HCT116 (cell line): ENCODE measurements around the gene PLAAT2. TPM values are rescaled to one million over a fixed set of nuclear protein-coding genes. Genes with fewer than 3 reads are reported as not detected.

ENCODE experiments used
- ATAC-seq: fragments of 200-7000 bp; cut with Tn5 transposase; 2 replicates; pipeline ENCODE4 v1.9.1; 2020; ENCODE audit warnings: mild to moderate bottlenecking, moderate library complexity
- BruUV-seq: library from RNA; stranded (reverse); fragments of 400-500 nt; replicated peaks from 2 replicates; lab custom pipeline; 2021; lab: Mats Ljungman, UMichigan
- CTCF ChIA-PET: fragments of 300-600 bp; sonication (Branson Sonifier 250); formaldehyde crosslinking; loops from one replicate; lab custom pipeline; 2021; ENCODE audit warnings: antibody characterized with exemption; lab: Charles Lee
- POLR2A ChIA-PET: fragments of 300-600, 350-600 bp; sonication (Branson Sonifier 250); formaldehyde crosslinking; loops from one replicate; lab custom pipeline; 2021; ENCODE audit warnings: antibody characterized with exemption; lab: Charles Lee
- RAD21 ChIA-PET, 2 experiments: fragments of 300-600 bp; sonication (Branson Sonifier 250); formaldehyde crosslinking; loops; one replicate each; lab custom pipeline; 2023; ENCODE audit warnings: low total read pairs in 2 of 2; ENCODE audit not compliant: uncharacterized antibody in 2 of 2, unreplicated experiment in 2 of 2, low non-redundant PET in 1 of 2; lab: Charles Lee
- DNase-seq: peaks from one replicate; pipeline ENCODE4 v3.0.0-alpha.2; 2010; ENCODE audit warnings: low read depth, low spot score
- H2AFZ ChIP-seq: fragments of 200-600 bp; shearing (Covaris generic), sonication (generic); 2 replicates; pipeline ENCODE4 v1.6.1; 2017; ENCODE audit warnings: low read depth, mixed run types, mixed read lengths, antibody characterized with exemption, low read length; ENCODE audit not compliant: poor library complexity, severe bottlenecking
- H3K27ac ChIP-seq: 2 replicates; pipeline ENCODE4 v1.5.1; 2012; ENCODE audit warnings: low read depth, low read length
- H3K27me3 ChIP-seq: fragments of 200-600 bp; sonication (generic); 2 replicates; pipeline ENCODE4 v1.6.1; 2016; ENCODE audit warnings: mixed run types, low read length, mixed read lengths; ENCODE audit not compliant: insufficient read depth
- H3K36me3 ChIP-seq, 2 experiments: fragments of 200-500 bp in 1 of 2; fragments of 200-600 bp in 1 of 2; sonication (Bioruptor generic) in 1 of 2; sonication (generic) in 1 of 2; 2 replicates each; pipeline versions ENCODE4 v1.5.1 to v1.6.1; 2014 to 2016; ENCODE audit warnings: low read length in 2 of 2, inconsistent platforms in 1 of 2, mixed read lengths in 1 of 2, mixed run types in 1 of 2; ENCODE audit not compliant: insufficient read depth in 2 of 2, control insufficient read depth in 1 of 2
- H3K4me1 ChIP-seq, 2 experiments: fragments of 200-600 bp in 1 of 2; sonication (generic) in 1 of 2; 2 replicates each; pipeline versions ENCODE4 v1.5.1 to v1.6.1; 2012 to 2017; ENCODE audit warnings: low read length in 2 of 2, inconsistent platforms in 1 of 2, mild to moderate bottlenecking in 1 of 2, mixed read lengths in 1 of 2, mixed run types in 1 of 2, moderate library complexity in 1 of 2; ENCODE audit not compliant: insufficient read depth in 2 of 2, control insufficient read depth in 1 of 2
- H3K4me2 ChIP-seq: fragments of 200-600 bp; sonication (generic); 2 replicates; pipeline ENCODE4 v1.6.1; 2017; ENCODE audit warnings: mixed run types, low read length, mixed read lengths
- H3K4me3 ChIP-seq, 2 experiments: fragments of 200-600 bp in 1 of 2; sonication (generic) in 1 of 2; replicated peaks in 1 of 2; 2 replicates each; pipeline ENCODE4 v1.5.1; 2011 to 2016; ENCODE audit warnings: low read length in 2 of 2, control low read depth in 1 of 2, low read depth in 1 of 2, mild to moderate bottlenecking in 1 of 2, mixed read lengths in 1 of 2, mixed run types in 1 of 2
- H3K79me2 ChIP-seq: fragments of 200-600 bp; sonication (generic); 2 replicates; pipeline ENCODE4 v1.6.1; 2017; ENCODE audit warnings: mild to moderate bottlenecking, mixed run types, low read length, moderate library complexity, mixed read lengths; ENCODE audit not compliant: insufficient read depth
- H3K9ac ChIP-seq: fragments of 200-600 bp; sonication (generic); 2 replicates; pipeline ENCODE4 v1.6.1; 2016; ENCODE audit warnings: low read length, mixed read lengths
- H3K9me2 ChIP-seq: fragments of 200-600 bp; sonication (generic), shearing (Covaris generic); 2 replicates; pipeline ENCODE4 v1.6.1; 2017; ENCODE audit warnings: mixed run types, mild to moderate bottlenecking, moderate library complexity; ENCODE audit not compliant: insufficient read depth
- H3K9me3 ChIP-seq, 2 experiments: fragments of 200-500 bp in 1 of 2; fragments of 200-600 bp in 1 of 2; sonication (Bioruptor generic) in 1 of 2; sonication (generic) in 1 of 2; 2 replicates each; pipeline ENCODE4 v1.6.1; 2014 to 2017; ENCODE audit warnings: low read length in 2 of 2, mixed read lengths in 2 of 2, inconsistent platforms in 1 of 2, low read depth in 1 of 2, mild to moderate bottlenecking in 1 of 2, mixed run types in 1 of 2, moderate library complexity in 1 of 2; ENCODE audit not compliant: control insufficient read depth in 1 of 2, insufficient read depth in 1 of 2
- H4K20me1 ChIP-seq: fragments of 200-600 bp; sonication (generic), shearing (Covaris generic); 2 replicates; pipeline ENCODE4 v1.6.1; 2017; ENCODE audit warnings: mixed run types, mild to moderate bottlenecking, moderate library complexity; ENCODE audit not compliant: insufficient read depth
- ATF3 ChIP-seq: IDR thresholded peaks from 2 replicates; pipeline ENCODE4 v1.6.1; 2012
- CEBPB ChIP-seq: IDR thresholded peaks from 2 replicates; pipeline ENCODE4 v1.6.1; 2012; ENCODE audit warnings: low read depth
- CTCF ChIP-seq, 3 experiments: fragments of 200-600 bp in 1 of 3; sonication (generic) in 1 of 3; IDR thresholded peaks in 2 of 3; conservative IDR thresholded peaks in 1 of 3; 2 replicates each; pipeline ENCODE4 v1.5.1; 2012 to 2017; ENCODE audit warnings: low read depth in 2 of 3, low read length in 2 of 3, antibody characterized with exemption in 1 of 3, borderline replicate concordance in 1 of 3, control low read depth in 1 of 3, mild to moderate bottlenecking in 1 of 3, mixed read lengths in 1 of 3, mixed run types in 1 of 3, moderate library complexity in 1 of 3; ENCODE audit not compliant: insufficient read depth in 1 of 3
- EZH2 ChIP-seq: fragments of 200-600 bp; sonication (generic); IDR thresholded peaks from 2 replicates; pipeline ENCODE4 v1.6.1; 2017; ENCODE audit warnings: antibody characterized with exemption, mixed run types
- MAX ChIP-seq: IDR thresholded peaks from 2 replicates; pipeline ENCODE4 v1.6.1; 2012
- POLR2AphosphoS5 ChIP-seq: IDR thresholded peaks from 2 replicates; pipeline ENCODE4 v1.6.1; 2011; ENCODE audit warnings: mild to moderate bottlenecking, low read depth, low read length, moderate library complexity
- RAD21 ChIP-seq: IDR thresholded peaks from 2 replicates; pipeline ENCODE4 v1.6.1; 2012; ENCODE audit warnings: low read depth, mild to moderate bottlenecking
- ZFX ChIP-seq: fragments of 450-650 bp; IDR thresholded peaks from 2 replicates; pipeline ENCODE4 v1.6.1; 2017
- intact Hi-C: fragments of 100-400 bp; cut with micrococcal nuclease; formaldehyde crosslinking; loops from 2 replicates; pipeline ENCODE4 v1.10.0; 2022
- total RNA-seq: library from RNA; stranded (reverse); gene quantifications from one replicate; pipeline ENCODE4 v1.2.1, GENCODE V29; 2021; ENCODE audit not compliant: unreplicated experiment

The PLAAT2 gene
- total RNA-seq, 1 experiment from 2014 or later, result not detected

GRCh38 chr11:63556404-63557013 lies 6.7 kb downstream of the PLAAT2 start:
- H3K9me3 ChIP-seq, result no peaks in the 10 kb centered on the region
- CTCF ChIA-PET, result no interaction called here
- TF ChIP-seq RAD21, result no peak
- TF ChIP-seq CEBPB, result no peak
- no peak for TF ChIP-seq CTCF (IDR thresholded peaks at IDR 0.05 in 2 of 3, conservative IDR thresholded peaks at IDR 0.05 in 1 of 3; ENCODE audit: borderline replicate concordance in 1 of 3, insufficient read depth in 1 of 3, low read depth in 2 of 3, low read length in 2 of 3)
- no peak for TF ChIP-seq EZH2
- TF ChIP-seq ZFX, result no peak
- no peak for TF ChIP-seq ATF3
- TF ChIP-seq POLR2AphosphoS5, result no peak
- no peak for TF ChIP-seq MAX
- POLR2A ChIA-PET, result no interaction called here
- DNase-seq, result no peak
- no peaks in the 10 kb centered on the region for H3K27me3 ChIP-seq
- no peaks in the 10 kb centered on the region for H4K20me1 ChIP-seq
- H3K4me3 ChIP-seq, result no peak overlapping the region
- H3K36me3 ChIP-seq, result no peaks in the 10 kb centered on the region
- H3K4me1 ChIP-seq, result no peaks in the 10 kb centered on the region
- no peak overlapping the region for H3K27ac ChIP-seq
- H2AFZ ChIP-seq, result no peak overlapping the region
- H3K9ac ChIP-seq, result no peak overlapping the region
- H3K9me2 ChIP-seq, result no peaks in the 10 kb centered on the region
- BruUV-seq, result no TSS peak
- RAD21 ChIA-PET, result no interaction called here
- intact Hi-C loops, result no loop called here
- H3K4me2 ChIP-seq, result no peak overlapping the region
- H3K79me2 ChIP-seq, result no peaks in the 10 kb centered on the region
- no peak for ATAC-seq
